B cell (primary cell): ENCODE measurements around the gene PIP4K2C. TPM values are rescaled to one million over a fixed set of nuclear protein-coding genes. Genes with fewer than 3 reads are reported as not detected.

Source experiments
- ATAC-seq: fragments of 200-7000 bp; cut with Tn5 transposase; one replicate; pipeline ENCODE4 v1.10.0; 2021; ENCODE audit warnings: low read depth, mild to moderate bottlenecking, moderate number of reproducible peaks, moderate library complexity
- CTCF ChIA-PET: fragments of 350-600 bp; sonication (Branson Sonifier 250); formaldehyde crosslinking; loops from one replicate; lab custom pipeline; 2021; ENCODE audit warnings: antibody characterized with exemption, inconsistent platforms; lab: Charles Lee
- POLR2A ChIA-PET: fragments of 350-600 bp; sonication (Branson Sonifier 250); formaldehyde crosslinking; loops from one replicate; lab custom pipeline; 2021; ENCODE audit warnings: antibody characterized with exemption; lab: Charles Lee
- DNase-seq: peaks from one replicate; pipeline ENCODE4 v3.0.0; 2013
- H2AFZ ChIP-seq: 2 replicates; pipeline ENCODE4 v1.6.1; 2012; ENCODE audit warnings: mild to moderate bottlenecking, low read depth, low read length; ENCODE audit not compliant: insufficient read depth, poor library complexity, severe bottlenecking
- H3K27ac ChIP-seq, 2 donors: 1 replicate in 1 of 2; 2 replicates in 1 of 2; pipeline ENCODE4 v1.5.1; 2012 to 2013; ENCODE audit warnings: low read length in 2 of 2, mild to moderate bottlenecking in 2 of 2, moderate library complexity in 1 of 2
- H3K27me3 ChIP-seq, 4 experiments: fragments of 200-600 bp in 1 of 4; sonication (generic) in 1 of 4; replicated peaks in 1 of 4; 1 replicate in 2 of 4; 2 replicates in 2 of 4; pipeline versions ENCODE4 v1.6.1 to v1.7.0; 2013 to 2016; ENCODE audit warnings: low read length in 3 of 4, mild to moderate bottlenecking in 2 of 4, mixed read lengths in 1 of 4, moderate library complexity in 1 of 4; ENCODE audit not compliant: insufficient read depth in 4 of 4, control insufficient read depth in 3 of 4; ENCODE audit errors: control extremely low read depth in 1 of 4
- H3K36me3 ChIP-seq, 2 experiments: replicated peaks in 1 of 2; 1 replicate in 1 of 2; 2 replicates in 1 of 2; pipeline versions ENCODE4 v1.6.1 to v1.7.1; 2013; ENCODE audit warnings: low read length in 1 of 2; ENCODE audit not compliant: insufficient read depth in 2 of 2, control insufficient read depth in 1 of 2; ENCODE audit errors: control extremely low read depth in 1 of 2, extremely low read depth in 1 of 2
- H3K4me1 ChIP-seq, 2 donors: fragments of 200-600 bp in 1 of 2; sonication (generic) in 1 of 2; 1 replicate in 1 of 2; 2 replicates in 1 of 2; pipeline versions ENCODE4 v1.5.1 to v1.6.1; 2013 to 2017; ENCODE audit warnings: low read length in 2 of 2; ENCODE audit not compliant: control insufficient read depth in 2 of 2, insufficient read depth in 2 of 2
- H3K4me2 ChIP-seq: replicated peaks from 2 replicates; pipeline ENCODE3; 2012; ENCODE audit warnings: mild to moderate bottlenecking, low read depth, low read length; ENCODE audit not compliant: poor library complexity, severe bottlenecking
- H3K4me3 ChIP-seq, 5 experiments: fragments of 200-600 bp in 1 of 5; sonication (generic) in 1 of 5; 1 replicate in 3 of 5; 2 replicates in 2 of 5; pipeline versions ENCODE4 v1.5.1 to v1.7.0; 2011 to 2016; ENCODE audit warnings: low read length in 4 of 5, mild to moderate bottlenecking in 4 of 5, low read depth in 2 of 5, control low read depth in 1 of 5, moderate library complexity in 1 of 5; ENCODE audit not compliant: insufficient read depth in 1 of 5; ENCODE audit errors: control extremely low read depth in 1 of 5, extremely low read depth in 1 of 5
- H3K79me2 ChIP-seq: fragments of 200-600 bp; sonication (generic); one replicate; pipeline ENCODE4 v1.6.0; 2016; ENCODE audit warnings: low read length; ENCODE audit not compliant: control insufficient read depth, insufficient read depth
- H3K9ac ChIP-seq: fragments of 200-600 bp; sonication (generic); 2 replicates; pipeline ENCODE4 v1.6.1; 2017; ENCODE audit warnings: mild to moderate bottlenecking, low read length, moderate library complexity
- H3K9me3 ChIP-seq, 3 donors: one replicate each; pipeline versions ENCODE4 v1.6.1 to v1.7.1; 2013; ENCODE audit warnings: low read length in 2 of 3; ENCODE audit not compliant: control insufficient read depth in 2 of 3, insufficient read depth in 1 of 3; ENCODE audit errors: control extremely low read depth in 1 of 3
- H4K20me1 ChIP-seq: 2 replicates; pipeline ENCODE4 v1.6.0; 2012; ENCODE audit warnings: mild to moderate bottlenecking, low read length; ENCODE audit not compliant: insufficient read depth, control insufficient read depth, poor library complexity, severe bottlenecking
- H3K27ac Mint-ChIP-seq: one replicate; pipeline ENCODE4 v1.8.0; 2021; ENCODE audit warnings: mixed read lengths
- H3K27me3 Mint-ChIP-seq: one replicate; pipeline ENCODE4 v1.8.0; 2021; ENCODE audit warnings: mixed read lengths
- H3K4me1 Mint-ChIP-seq: one replicate; pipeline ENCODE4 v1.8.0; 2021; ENCODE audit warnings: mixed read lengths
- H3K4me3 Mint-ChIP-seq: one replicate; pipeline ENCODE4 v1.8.0; 2021; ENCODE audit warnings: mixed read lengths
- H3K9me3 Mint-ChIP-seq: one replicate; pipeline ENCODE4 v1.8.0; 2022; ENCODE audit warnings: mixed read lengths; ENCODE audit not compliant: insufficient read depth
- EZH2 ChIP-seq: IDR thresholded peaks from 2 replicates; pipeline ENCODE4 v1.6.1; 2012; ENCODE audit warnings: borderline replicate concordance, low read depth, mild to moderate bottlenecking, moderate library complexity, low read length; ENCODE audit not compliant: insufficient read depth, poor library complexity, severe bottlenecking
- WGBS: methylation state at CpG from one replicate; pipeline ENCODE4 v1.1.5; 2013; ENCODE audit warnings: missing lambda C conversion rate; ENCODE audit not compliant: insufficient coverage; 5-methylcytosine and 5-hydroxymethylcytosine counted together
- intact Hi-C: fragments of 100-400 bp; cut with micrococcal nuclease; formaldehyde crosslinking; loops from one replicate; pipeline ENCODE4 v1.10.0; 2022
- polyA plus RNA-seq: library from polyadenylated mRNA; depleted of rRNA; stranded (reverse); fragments of >200 nt; gene quantifications from 2 replicates; pipeline ENCODE4 v1.2.3, GENCODE V29; 2012
- total RNA-seq, 2 donors: library from RNA; stranded (reverse); fragments of 120-200 nt in 1 of 2; gene quantifications; 1 replicate in 1 of 2; 2 replicates in 1 of 2; pipeline versions ENCODE4 v1.2.3 to v1.2.4, GENCODE V29; 2013 to 2022
- TF ChIP-seq, protein P1 (sequence below): fragments of 200-600 bp; IDR thresholded peaks from one replicate; pipeline ENCODE4 v1.8.0; 2022; ENCODE audit warnings: antibody characterized with exemption, mild to moderate bottlenecking

The PIP4K2C gene
- total and polyA plus RNA-seq, 2 donors (not counting 1 experiment from before 2014, with no cell fraction given) = 20.1 to 21.3 TPM

DNA sequence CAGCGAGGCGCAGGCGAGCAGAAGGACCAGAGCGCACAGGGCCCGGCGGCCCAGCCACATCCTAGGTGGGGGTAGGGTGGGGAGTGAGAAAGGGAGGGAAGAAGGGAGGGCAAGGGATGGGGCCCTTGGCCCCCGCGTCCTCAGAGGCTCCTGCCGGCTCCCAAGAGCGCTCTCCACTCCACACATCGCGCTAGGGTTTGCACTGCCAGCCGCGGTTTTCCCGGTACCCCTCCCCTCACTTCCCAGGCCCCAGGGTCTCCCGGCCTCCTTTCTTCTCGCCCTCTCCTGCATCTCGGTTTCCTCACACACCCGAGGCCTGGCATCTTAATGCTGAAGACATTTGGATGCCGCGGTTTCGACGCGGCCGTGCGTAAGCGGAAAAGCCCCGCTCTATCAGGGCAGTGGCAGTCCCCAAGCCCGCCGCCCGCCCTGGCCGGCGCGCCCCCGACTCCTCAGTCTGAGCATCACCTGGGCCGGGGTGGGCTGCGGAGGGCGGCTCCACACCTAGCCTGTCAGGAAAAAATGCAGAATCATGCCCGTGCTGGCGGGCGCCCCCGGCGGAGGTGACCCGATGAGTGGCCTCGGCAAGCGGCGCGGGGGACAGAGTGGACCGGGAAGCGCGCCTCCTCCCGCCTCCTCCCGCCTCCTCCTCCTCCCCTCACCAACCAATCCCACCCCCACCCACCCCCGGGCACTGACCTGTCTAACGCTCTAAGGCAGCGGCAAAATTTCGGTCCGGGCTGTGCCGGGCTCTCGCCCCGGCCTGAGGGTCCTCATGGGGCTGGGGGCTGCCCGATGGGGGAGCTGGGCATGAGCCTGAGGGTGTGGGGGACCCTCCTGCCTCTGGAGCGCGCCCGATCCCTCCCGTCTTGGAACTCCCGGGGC lies 41.3 kb downstream of the PIP4K2C start:
- peaks cover 0 to 74% (median 47%) of the 10 kb centered on the region in 4 experiments for H3K27me3 ChIP-seq

More for the DNA sequence above, 41.3 kb downstream of the PIP4K2C start:
- H3K4me3 ChIP-seq = peak overlapping the region in 4 of 5 experiments; percentile 40 to 75 (median 56)
- H3K27ac ChIP-seq = no peak overlapping the region
- H3K79me2 ChIP-seq = no peaks in the 10 kb centered on the region
- under 1% methylated on average over 64 of the region's 67 CpGs for WGBS
- H3K9me3 ChIP-seq = peaks cover 0 to 8% (median 0%) of the 10 kb centered on the region in 3 donors
- ATAC-seq (peak; percentile 8), DNase-seq (peak; percentile 64)
- ChIA-PET CTCF (interaction anchor here (0.7 to 2.3 kb wide), 14 partner anchors 10 to 173 kb away, joined by 3 to 20 read pairs (median 6); partner anchors contain the start of genes OS9 and PIP4K2C), POLR2A (no interaction called here)
- Mint-ChIP-seq H3K27ac (no peak overlapping the region), H3K4me3 (peak overlapping the region; percentile 77), H3K4me1 (peaks cover 22% of the 10 kb centered on the region), H3K9me3 (no peaks in the 10 kb centered on the region), H3K27me3 (peaks cover 51% of the 10 kb centered on the region)
- TF ChIP-seq EZH2 = no peak
- TF ChIP-seq, protein P1, sequence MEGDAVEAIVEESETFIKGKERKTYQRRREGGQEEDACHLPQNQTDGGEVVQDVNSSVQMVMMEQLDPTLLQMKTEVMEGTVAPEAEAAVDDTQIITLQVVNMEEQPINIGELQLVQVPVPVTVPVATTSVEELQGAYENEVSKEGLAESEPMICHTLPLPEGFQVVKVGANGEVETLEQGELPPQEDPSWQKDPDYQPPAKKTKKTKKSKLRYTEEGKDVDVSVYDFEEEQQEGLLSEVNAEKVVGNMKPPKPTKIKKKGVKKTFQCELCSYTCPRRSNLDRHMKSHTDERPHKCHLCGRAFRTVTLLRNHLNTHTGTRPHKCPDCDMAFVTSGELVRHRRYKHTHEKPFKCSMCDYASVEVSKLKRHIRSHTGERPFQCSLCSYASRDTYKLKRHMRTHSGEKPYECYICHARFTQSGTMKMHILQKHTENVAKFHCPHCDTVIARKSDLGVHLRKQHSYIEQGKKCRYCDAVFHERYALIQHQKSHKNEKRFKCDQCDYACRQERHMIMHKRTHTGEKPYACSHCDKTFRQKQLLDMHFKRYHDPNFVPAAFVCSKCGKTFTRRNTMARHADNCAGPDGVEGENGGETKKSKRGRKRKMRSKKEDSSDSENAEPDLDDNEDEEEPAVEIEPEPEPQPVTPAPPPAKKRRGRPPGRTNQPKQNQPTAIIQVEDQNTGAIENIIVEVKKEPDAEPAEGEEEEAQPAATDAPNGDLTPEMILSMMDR = no peak
- peak overlapping the region; percentile 80 for H2AFZ ChIP-seq
- H3K4me2 ChIP-seq = peak overlapping the region; percentile 99
- peaks cover 26 to 30% of the 10 kb centered on the region in 2 donors for H3K4me1 ChIP-seq
- no peaks in the 10 kb centered on the region for H4K20me1 ChIP-seq
- H3K9ac ChIP-seq = peak overlapping the region; percentile 75
- no peaks in the 10 kb centered on the region for H3K36me3 ChIP-seq
- intact Hi-C loops = loop anchor here (2.0 to 5.0 kb wide), 3 partner anchors 18 to 110 kb away; partner anchors contain the start of gene OS9
